ENCODE data around the gene CFAP74. TPM values are rescaled to one million over a fixed set of nuclear protein-coding genes. Genes with fewer than 3 reads are reported as not detected.

Gene CFAP74
- total and polyA plus RNA-seq, 2 experiments from 2014 or later, result not detected

DNA sequence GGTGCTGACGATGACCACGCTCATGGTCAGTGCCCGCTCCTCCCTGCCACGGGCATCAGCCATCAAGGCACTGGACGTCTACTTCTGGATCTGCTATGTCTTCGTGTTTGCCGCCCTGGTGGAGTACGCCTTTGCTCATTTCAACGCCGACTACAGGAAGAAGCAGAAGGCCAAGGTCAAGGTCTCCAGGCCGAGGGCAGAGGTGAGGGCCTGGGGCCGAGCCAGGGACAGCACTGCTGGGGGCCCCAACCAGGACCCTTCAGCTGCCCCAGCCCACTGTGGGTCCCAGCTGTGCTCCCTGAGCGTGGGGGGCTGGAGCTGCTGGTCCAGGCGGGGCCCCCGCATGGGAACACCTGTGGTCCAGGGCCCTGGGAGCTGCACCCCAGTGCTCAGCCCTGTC lies 26.0 kb upstream of the CFAP74 start:
- no peaks in the 10 kb centered on the region for H3K36me3 ChIP-seq (replicated peaks; ENCODE audit: insufficient read depth, low read depth)
- H2AFZ ChIP-seq, result no peak overlapping the region
- no peak for TF ChIP-seq EZH2phosphoT487 (IDR thresholded peaks at IDR 0.05; ENCODE audit: low read depth, severe bottlenecking, unreplicated experiment)
- H3K9me2 ChIP-seq (replicated peaks; ENCODE audit: insufficient read depth), result no peaks in the 10 kb centered on the region
- H3K4me1 ChIP-seq (ENCODE audit: insufficient read depth), result no peaks in the 10 kb centered on the region
- no peak overlapping the region for H3K4me2 ChIP-seq
- no peaks in the 10 kb centered on the region for H3K79me2 ChIP-seq
- no peaks in the 10 kb centered on the region for H3K27me3 ChIP-seq
- DNase-seq (ENCODE audit: low spot score), result no peak
- no peak overlapping the region for H3K27ac ChIP-seq
- H4K20me1 ChIP-seq (ENCODE audit: insufficient read depth, poor library complexity, severe bottlenecking), result no peaks in the 10 kb centered on the region
- H3K9me3 ChIP-seq (ENCODE audit: low read depth), result no peaks in the 10 kb centered on the region
- H3K4me3 ChIP-seq, result no peak overlapping the region
- WGBS (ENCODE audit: low lambda C conversion rate, missing lambda C conversion rate), result 93% methylated on average over 13 of the region's 15 CpGs

DNA sequence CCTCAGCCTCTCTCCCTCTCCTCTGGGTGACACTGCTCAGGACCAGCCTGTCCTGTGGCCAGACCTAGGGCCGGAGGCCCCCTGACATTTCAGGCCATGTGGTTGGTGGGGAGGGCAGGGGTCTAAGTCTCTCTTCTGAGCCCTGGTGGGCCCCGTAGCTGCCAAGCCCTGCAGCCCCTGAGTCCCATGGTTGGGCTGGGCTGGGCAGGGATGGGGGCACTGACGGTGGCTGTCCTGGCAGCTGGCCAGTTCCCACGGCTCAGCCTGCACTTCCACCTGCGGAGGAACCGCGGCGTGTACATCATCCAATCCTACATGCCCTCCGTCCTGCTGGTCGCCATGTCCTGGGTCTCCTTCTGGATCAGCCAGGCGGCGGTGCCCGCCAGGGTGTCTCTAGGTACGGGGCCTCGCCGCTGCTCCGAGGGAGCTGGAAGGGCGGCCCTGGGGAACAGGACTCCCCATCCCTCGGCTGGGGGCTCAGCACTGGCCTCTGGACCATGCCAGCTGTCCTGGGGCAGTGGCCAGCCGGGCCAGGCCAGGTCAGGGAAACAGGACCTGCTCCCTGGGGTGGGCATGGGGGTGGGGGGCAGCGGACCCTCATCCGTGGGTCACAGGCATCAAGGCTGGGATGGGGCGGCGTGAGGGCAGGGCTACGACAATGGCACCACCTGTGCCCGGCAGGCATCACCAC lies 25.4 kb upstream of the CFAP74 start:
- H3K4me3 ChIP-seq, result no peak overlapping the region
- TF ChIP-seq EZH2phosphoT487 (IDR thresholded peaks at IDR 0.05; ENCODE audit: low read depth, severe bottlenecking, unreplicated experiment) (no peak), CTCF (IDR thresholded peaks at IDR 0.05; ENCODE audit: poor library complexity) (no peak), EZH2 (IDR thresholded peaks at IDR 0.05; ENCODE audit: borderline replicate concordance) (no peak)
- no peak overlapping the region for H3K4me2 ChIP-seq
- H3K27me3 ChIP-seq, result no peaks in the 10 kb centered on the region
- H3K79me2 ChIP-seq, result no peaks in the 10 kb centered on the region
- WGBS (ENCODE audit: low lambda C conversion rate, missing lambda C conversion rate), result 91% methylated on average over 19 of the region's 26 CpGs
- no peak overlapping the region for H2AFZ ChIP-seq
- no peaks in the 10 kb centered on the region for H3K36me3 ChIP-seq (replicated peaks; ENCODE audit: insufficient read depth, low read depth)
- H3K4me1 ChIP-seq (ENCODE audit: insufficient read depth), result no peaks in the 10 kb centered on the region
- no peaks in the 10 kb centered on the region for H4K20me1 ChIP-seq (ENCODE audit: insufficient read depth, poor library complexity, severe bottlenecking)
- H3K27ac ChIP-seq, result no peak overlapping the region
- no peaks in the 10 kb centered on the region for H3K9me2 ChIP-seq (replicated peaks; ENCODE audit: insufficient read depth)
- DNase-seq (ENCODE audit: low spot score), result no peak
- H3K9me3 ChIP-seq (ENCODE audit: low read depth), result no peaks in the 10 kb centered on the region

DNA sequence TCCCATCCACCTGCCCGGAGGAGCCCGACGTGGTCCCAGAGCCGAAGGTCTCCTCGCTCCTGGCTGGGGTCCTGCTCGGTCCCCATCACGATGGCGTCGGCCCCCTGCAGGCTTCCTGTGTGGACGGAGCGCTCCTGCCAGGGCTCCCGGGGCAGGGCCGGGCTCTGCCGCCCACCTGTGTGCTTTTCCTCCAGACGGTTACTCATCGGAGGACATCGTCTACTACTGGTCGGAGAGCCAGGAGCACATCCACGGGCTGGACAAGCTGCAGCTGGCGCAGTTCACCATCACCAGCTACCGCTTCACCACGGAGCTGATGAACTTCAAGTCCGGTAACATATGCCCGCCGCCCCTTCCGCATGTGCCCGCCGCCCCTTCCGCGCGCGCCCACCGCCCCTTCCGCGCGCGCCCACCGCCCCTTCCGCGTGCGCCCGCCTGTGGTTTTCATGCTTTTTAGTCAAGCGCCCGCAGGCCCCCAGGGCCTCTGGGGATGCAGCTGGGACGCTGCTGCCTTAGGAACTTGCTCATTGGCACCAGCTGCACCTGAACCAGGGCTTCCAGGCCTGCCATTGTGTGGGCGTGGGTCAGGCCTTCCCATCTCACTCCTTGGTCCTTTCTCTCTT lies 24.5 kb upstream of the CFAP74 start:
- no peaks in the 10 kb centered on the region for H3K9me2 ChIP-seq (replicated peaks; ENCODE audit: insufficient read depth)
- H3K4me2 ChIP-seq, result no peak overlapping the region
- 96% methylated on average over 40 of the region's 46 CpGs for WGBS (ENCODE audit: low lambda C conversion rate, missing lambda C conversion rate)
- no peaks in the 10 kb centered on the region for H3K27me3 ChIP-seq
- no peaks in the 10 kb centered on the region for H4K20me1 ChIP-seq (ENCODE audit: insufficient read depth, poor library complexity, severe bottlenecking)
- H2AFZ ChIP-seq, result no peak overlapping the region
- no peak for TF ChIP-seq EZH2 (IDR thresholded peaks at IDR 0.05; ENCODE audit: borderline replicate concordance)
- TF ChIP-seq EZH2phosphoT487 (IDR thresholded peaks at IDR 0.05; ENCODE audit: low read depth, severe bottlenecking, unreplicated experiment), result no peak
- TF ChIP-seq CTCF (IDR thresholded peaks at IDR 0.05; ENCODE audit: poor library complexity), result no peak
- DNase-seq (ENCODE audit: low spot score), result no peak
- no peak overlapping the region for H3K4me3 ChIP-seq
- H3K79me2 ChIP-seq, result no peaks in the 10 kb centered on the region
- H3K27ac ChIP-seq, result no peak overlapping the region
- H3K36me3 ChIP-seq (replicated peaks; ENCODE audit: insufficient read depth, low read depth), result no peaks in the 10 kb centered on the region
- H3K9me3 ChIP-seq (ENCODE audit: low read depth), result no peaks in the 10 kb centered on the region
- no peaks in the 10 kb centered on the region for H3K4me1 ChIP-seq (ENCODE audit: insufficient read depth)

GRCh38 chr1:2025491-2025981 lies 21.9 kb upstream of the CFAP74 start:
- Histone ChIP-seq H3K4me3 (no peak overlapping the region), H2AFZ (no peak overlapping the region), H3K79me2 (no peaks in the 10 kb centered on the region), H3K27me3 (peaks cover 19% of the 10 kb centered on the region), H3K9me3 (ENCODE audit: low read depth) (no peaks in the 10 kb centered on the region), H3K4me1 (ENCODE audit: insufficient read depth) (no peaks in the 10 kb centered on the region), H3K9me2 (replicated peaks; ENCODE audit: insufficient read depth) (no peaks in the 10 kb centered on the region), H3K36me3 (replicated peaks; ENCODE audit: insufficient read depth, low read depth) (no peaks in the 10 kb centered on the region), H3K4me2 (no peak overlapping the region), H4K20me1 (ENCODE audit: insufficient read depth, poor library complexity, severe bottlenecking) (no peaks in the 10 kb centered on the region), H3K27ac (no peak overlapping the region)
- DNase-seq (ENCODE audit: low spot score), result no peak
- TF ChIP-seq EZH2 (IDR thresholded peaks at IDR 0.05; ENCODE audit: borderline replicate concordance), result no peak
- TF ChIP-seq EZH2phosphoT487 (IDR thresholded peaks at IDR 0.05; ENCODE audit: low read depth, severe bottlenecking, unreplicated experiment), result no peak
- TF ChIP-seq CTCF (IDR thresholded peaks at IDR 0.05; ENCODE audit: poor library complexity), result no peak
- 90% methylated on average over 39 of the region's 39 CpGs for WGBS (ENCODE audit: low lambda C conversion rate, missing lambda C conversion rate)
